ENCODE results near the gene NR4A1.

The NR4A1 gene

DNA sequence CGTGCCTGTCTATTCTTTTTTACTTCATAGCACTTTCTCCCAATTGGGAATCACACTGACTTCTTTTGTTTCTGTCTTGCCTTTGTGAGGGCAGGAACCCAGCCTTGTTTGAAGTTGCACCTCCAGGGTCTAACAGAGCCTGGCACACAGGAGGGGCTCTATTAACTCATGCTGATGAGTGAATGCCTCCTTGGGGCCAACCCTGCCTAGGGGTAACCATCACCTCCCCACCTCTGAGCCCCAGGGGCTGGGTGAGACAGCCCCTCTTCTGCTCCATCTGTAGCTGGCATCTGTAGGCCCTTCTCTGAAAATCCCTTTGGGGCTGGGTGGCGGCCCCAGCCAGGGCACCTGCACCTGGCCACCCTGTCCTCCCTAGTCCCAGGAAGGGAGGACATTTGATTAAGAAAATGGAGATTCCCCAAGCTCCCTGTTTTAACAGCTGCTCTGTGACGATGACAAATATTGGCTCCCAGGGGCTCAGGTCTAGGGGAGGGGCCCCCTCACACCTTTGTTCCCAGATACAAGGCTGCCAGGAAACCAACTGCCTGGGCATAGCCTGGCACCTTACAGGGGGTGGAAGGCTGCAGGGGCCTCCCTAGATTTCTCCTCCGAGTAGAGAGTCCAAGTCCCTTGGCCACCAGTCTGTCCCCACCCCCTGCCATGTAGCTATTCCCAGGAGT, 32.7 kb upstream of the NR4A1 start:
- DNase-seq, result no peak

DNA sequence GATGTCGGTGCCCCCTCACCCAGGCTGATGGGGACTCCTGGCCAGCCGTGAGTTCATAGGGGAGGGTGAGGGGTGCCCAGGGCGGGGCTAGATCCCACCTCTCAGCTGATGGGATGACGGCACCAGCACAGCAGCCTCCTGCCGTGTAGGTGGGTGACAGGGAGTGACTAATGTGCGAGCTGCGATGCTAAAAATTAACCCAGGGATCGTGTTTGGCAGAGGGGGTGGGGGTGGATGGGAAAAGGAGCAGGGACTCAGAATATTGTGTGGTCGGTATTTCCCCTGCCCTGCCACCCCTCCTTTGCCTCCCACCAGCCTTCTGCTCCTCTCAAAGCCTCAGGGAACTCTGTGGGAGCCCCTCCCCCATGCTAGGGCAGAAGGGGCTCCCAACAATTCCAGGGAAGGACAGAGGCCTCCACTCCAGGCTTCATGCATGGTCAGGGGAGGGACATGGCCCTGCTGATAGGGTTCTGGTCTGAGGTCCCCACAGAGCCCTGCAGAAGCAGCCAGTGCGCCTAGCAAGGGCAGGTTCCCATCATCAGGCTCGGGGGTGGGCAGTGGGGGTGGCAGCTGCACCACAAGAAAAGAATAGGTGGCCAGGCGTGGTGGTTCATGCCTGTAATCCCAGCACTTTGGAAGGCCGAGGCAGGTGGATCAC, 32.0 kb upstream of the NR4A1 start:
- DNase-seq, result no peak

DNA sequence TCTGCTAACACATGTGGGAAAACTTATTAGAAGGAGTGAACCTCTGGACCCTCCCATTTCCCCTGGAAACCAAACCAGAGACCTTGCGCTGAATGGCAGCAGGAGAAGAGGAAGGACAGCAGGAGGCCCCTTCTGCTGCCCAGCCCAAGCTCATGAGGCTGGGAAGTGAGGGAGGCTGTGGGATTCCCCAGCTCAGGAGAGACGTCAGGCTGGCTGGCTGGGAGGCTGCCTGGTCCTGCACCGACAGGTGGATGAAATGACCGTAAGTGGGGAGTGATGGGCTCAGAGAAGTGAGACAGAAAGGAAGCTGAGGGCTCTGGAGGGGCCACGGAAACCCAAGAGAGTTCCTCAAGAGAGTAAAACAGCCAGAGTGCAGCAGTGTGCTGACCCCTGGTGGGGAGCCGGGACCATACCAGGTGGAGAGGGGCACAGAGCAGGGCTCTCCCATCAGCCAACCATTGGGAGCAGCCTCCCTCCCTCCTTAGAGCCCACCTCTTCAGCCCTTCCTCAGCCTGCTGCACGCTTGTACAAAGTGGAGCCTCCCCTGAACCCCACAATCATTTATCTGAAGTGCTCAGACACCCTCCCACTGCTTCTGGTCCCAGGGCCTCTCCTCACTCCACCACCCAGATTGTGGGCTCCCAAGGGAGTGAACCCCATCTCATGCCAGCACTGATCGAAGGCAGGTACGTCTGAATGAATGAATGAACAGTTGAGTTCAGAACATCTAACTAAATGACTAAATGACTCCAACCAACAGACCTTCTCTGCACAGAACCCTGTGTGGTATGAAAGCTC, 30.5 kb upstream of the NR4A1 start:
- DNase-seq, result peak; percentile 84

DNA sequence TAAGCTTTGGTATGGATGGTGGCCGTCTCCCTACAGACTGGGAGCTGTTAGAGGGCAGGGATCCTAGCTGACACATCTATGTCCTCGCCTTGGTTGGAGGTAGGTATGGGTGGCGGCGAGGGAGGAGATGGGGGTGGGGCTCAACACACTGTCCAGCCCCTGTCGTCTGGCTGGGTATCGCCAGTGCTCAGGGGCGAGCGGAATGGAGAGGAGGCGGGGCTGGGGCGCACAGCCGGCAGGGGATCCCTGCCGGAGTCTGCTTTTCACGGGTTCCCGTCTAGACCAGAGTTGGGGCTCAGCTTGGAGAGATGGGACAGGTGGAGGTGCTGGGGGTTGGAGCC, 28.4 kb upstream of the NR4A1 start:
- DNase-seq, result peak; percentile 37

DNA sequence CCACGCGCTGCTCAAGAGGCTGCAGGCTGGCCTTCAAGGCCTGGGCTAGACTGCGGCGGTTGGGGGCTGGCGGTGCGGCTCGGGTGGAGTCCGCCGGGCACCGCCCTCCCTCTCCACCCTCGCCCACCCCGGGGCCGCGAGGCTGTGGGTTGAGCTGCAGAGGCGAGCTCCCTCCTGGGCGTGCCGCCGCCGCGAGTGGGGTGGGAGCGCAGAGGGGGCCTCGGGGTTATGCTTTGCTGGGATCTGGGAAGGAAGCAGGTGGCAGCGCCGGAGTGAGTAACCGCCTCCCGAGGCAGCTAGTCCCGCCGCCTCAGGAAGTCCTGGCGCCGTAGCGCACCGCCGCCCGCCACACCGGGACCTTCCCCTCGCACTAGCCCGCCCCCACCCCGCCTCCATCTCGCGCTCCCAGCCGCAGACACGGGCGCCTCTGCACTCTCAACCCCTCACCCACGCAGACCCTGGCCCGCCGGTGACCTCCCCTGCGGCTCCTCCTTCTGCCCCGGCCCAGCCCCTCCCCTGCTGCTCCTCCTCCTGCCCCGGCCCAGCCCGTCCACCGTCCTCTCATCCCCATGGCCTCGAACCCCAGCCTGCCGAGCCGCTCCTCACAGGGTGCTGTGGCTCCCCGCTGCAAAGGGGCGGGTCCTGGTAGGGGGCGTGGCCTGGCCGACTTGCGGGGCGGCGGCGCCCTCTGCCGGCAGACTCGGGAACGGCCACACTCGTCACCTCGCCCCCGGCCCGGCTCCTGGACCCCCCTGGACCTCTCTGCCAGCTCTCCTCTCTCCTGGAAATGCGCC, 27.9 kb upstream of the NR4A1 start:
- DNase-seq, result peak; percentile 83

DNA sequence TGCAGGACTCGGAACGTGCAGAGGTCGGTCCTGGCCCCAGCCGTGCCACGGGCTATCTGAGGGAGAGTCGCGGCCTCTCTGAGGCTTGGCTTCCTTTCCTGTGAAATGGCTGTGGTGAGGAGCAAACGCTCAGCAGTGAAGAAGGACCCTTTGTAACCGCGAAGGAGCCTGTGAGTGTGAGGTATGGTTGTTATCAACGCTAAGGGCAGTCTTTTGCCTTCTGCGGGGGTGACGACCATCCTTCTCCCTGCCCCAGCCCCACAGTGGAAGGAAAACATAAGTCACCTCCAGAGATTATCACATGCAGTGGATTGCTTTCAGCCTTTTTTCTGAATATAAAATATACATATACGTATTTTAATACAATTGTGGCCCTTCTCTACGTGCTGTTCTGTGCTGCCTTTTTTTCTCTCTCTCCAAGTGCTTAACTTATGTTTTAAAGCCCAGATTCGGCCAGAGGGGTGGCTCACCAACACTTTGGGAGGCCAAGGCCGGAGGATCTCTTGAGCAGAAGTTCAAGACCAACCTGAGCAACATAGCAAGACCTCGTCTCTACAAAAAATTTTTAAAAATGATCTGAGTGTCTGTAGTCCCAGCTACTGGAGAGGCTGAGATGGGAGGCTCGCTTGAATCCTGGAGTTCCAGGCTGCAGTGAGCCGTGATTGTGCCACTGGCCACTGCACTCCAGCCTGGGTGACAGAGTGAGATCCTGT, 27.1 kb upstream of the NR4A1 start:
- DNase-seq, result no peak

DNA sequence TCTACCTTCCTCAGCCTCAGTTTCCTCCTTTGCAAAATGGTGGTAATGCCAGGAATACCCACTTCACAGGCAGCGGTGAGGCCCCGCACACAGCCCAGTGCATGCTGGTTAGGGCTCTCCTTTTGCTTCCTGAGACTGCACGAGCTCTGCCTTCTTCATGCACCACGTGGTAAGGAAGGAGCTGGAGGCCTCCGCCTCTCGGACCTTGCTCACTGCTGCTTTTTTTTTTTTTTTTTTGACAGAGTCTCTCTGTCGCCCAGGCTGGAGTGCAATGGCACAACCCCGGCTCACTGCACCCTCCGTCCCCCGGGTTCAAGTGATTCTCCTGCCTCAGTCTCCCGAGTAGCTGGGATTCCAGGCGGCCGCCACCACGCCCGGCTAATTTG, 26.4 kb upstream of the NR4A1 start:
- peak; percentile 71 for DNase-seq

DNA sequence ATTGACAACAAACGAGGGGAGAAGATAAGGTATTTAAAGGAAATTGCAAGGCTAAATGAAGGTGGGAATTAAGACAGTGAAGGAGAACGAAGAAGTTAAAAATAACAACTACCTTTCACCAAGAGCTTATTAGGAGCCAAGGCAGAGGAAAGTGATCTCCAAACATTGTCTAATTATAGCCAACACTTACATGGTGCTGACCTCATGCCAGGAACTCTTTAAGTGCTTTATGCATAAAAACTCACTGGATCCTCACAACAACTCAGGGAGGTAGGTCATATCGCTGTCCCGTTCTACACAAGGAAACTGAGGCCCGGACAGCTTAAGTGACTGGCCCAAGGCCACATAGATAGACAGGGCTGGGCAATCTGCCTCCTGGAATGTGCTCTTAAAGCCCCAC, 25.0 kb upstream of the NR4A1 start:
- DNase-seq, result no peak

DNA sequence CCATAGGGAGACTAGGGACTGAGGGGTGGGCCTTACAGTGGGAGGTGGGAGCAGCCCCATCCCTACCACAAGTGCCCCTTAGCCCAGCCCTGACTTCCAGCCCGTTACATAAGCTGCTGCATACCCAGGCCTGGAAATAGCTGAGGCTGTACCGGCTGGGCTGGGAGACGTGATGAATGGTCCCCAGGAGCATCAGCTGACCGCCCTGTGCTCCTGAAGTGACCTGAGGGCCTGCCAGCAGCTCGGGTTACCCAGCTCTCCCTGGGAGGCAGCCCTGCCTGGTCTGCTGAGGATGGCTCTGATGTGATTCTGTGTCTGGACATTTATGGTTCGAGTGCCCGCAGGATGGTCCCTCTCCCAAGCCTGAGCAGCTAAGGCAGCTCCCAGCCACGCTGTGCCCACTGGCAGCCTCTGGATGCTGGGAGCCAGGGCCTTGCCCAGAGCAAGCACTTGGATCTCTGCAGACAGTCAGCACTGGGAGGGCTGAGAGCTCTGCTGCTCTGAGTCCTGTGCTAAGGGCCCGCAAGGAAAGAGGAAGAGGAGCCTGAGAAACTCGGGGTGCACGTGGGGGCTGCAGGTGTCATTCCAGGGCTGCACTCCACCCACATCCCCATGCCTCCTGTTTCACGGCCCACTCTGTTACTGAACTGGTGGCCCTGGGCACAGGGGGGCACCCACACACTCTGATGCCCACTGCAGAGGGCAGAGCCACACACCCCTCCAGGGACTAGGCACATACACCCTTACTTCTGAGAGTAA, 24.0 kb upstream of the NR4A1 start:
- DNase-seq, result no peak

DNA sequence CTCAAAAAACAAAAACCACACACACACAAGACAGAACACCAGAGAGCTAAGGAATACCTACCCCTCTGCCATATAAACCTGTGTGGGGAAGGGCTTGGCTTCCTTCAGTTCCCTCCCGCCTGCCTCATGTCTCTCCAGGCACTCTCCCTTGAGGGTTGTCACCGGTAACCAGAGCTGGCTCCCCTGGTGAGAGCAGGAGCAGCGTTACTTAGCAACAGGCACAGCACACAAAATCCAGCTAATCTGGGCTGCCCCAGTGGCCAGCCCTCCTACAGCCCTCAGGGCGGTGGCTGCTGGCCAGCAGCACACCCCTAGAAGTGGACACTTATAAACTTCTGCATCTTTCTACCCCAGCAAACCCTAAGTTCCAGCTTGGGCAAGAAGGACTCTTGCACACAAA, 21.6 kb upstream of the NR4A1 start:
- no peak for DNase-seq

DNA sequence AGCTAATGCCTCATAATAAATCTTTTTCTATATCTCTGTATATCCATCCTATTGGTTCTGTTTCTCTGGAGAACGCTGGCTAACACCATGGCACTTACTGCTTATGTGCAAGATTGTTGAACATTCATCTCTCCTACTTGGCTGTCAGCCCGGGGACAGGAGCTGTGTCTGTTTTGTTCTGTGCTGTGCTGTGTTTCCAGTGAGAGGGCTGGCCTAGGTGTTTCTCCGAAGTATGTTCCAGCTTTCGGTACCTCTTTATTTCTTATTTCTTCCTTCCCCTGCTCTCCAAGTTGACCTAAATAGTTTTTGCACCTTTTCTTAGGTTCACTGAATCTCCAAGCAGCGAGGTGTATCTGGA, 18.8 kb upstream of the NR4A1 start:
- no peak for DNase-seq

DNA sequence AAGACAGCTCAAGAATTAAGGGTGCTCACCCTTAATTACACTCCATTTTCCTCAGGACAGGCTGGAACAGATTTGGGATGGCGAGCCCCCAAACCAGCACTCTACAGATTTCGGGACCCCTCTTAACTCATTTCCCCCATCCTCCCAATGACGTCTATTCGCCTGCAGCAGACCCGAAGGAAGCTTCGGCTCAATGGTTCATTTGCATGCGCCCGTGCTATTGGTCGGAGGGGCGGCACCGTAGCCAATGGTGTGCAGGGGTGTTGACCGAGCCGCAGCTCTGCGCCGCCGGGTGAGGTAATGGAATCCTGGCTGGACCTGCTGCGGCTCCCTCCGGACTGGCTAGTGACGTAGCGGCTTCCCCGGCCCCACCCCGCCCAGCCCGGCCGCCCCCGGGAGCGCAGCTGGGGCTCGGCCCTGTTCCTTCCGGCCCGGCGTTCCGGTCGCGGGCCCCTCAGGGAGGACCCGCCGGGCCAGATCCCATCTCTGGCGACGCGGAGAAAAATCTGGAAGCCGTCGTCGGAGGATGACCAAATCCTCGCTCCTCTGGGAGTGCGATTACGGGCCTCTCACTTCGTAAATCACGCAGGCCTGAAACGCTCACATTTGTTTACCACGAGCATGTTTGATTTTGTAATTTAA, 18.3 kb upstream of the NR4A1 start:
- DNase-seq, result peak; percentile 96

DNA sequence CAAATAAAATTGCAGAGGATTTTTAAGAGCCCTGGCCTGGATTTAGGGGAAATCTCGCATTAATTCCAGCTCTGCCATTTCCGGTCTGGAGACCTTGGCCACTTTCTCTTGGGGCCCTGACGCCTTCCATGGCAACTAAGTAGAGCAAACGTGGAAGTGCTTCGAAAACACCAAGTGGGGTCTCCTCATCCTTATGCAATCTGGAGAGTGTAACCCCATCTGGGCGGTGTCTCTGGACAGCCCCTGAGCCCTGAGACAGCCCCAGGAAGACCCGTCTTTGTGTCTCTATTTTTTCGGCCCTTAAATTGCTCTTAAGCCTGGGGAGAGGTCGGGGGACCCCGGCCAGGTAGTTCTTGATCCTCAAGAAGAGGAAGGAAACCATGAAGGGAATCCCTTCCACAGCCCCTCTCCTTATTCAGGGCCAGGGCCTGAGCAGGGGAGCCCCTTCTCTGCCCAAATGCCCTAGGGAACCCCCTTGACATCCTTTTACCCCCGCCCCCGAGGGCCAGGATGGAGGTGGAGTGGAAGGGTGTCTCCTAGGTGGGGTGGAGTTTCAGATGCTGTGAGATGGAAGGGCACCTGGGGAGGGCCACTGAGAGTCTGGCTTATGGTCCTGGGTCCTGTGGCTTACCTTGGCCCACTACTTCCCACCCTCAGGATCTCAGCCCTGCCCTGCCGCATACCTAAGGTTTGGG, 17.6 kb upstream of the NR4A1 start:
- DNase-seq, result no peak

DNA sequence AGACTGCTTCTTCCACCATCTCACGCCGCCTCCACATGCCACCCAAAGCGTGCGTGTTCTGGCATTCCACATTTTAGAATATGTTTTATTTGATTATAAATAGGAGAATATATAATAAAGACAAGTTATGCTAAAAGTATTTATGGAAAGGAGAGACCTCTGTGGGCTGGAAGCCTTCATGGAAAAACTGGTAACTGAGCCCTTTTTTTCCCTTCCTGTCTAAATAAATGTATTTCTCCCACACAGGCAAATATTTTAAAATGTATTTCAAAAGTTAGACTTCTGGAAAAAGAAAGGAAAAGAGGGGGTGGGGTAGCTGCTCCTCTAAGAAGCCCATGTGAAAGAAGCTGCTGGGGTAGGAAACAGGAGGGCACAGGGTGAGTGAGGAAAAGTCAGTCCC, 16.1 kb upstream of the NR4A1 start:
- no peak for DNase-seq

DNA sequence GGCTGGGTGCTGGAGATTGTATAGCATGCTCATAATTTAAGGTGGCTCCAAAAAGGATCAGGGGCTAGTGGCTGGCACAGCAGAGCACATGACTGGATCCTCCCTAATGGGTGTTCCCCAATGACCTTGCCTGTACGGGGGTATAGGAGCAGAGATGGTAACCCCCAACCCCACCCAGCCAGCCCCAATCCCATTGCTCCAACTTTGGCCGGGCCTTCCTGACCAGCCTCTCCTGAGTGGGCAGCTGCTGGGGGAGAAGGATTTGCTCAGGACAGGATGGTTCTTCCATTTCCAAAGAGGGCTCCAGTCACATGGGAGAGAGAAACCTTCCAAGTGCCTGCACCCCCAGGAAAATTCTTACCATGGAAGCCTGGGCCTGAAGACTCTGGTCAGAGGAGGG, 15.3 kb upstream of the NR4A1 start:
- no peak for DNase-seq

DNA sequence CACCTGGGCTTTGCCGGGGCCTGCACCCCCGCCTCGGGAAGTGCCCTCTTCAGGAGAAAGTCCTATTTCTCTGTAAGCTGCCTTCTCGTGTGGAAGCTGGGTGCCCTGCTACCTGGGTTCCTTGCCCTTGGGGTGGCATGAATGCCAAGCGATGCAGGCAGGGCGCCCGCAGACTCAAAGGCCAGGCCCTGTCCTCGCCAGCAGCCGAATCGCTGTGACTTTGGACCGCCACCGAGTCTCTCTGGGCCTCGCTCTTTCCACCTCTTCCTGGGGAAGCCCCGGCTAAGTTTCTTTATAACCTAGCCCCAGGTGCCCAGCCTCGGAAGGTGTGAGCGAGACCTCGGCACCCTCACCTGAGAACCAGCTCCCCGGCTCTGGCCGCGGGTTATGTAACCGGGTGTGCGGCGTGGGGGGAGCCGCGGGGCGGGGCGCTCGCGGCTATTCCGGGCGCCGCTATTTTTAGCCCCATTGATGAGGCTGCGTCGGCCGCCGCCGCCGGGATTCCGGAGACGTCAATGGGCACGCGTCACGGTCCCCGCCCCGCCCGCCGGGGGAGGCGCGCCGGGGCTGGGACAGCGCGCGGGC, 14.6 kb upstream of the NR4A1 start:
- DNase-seq, result peak; percentile 34

DNA sequence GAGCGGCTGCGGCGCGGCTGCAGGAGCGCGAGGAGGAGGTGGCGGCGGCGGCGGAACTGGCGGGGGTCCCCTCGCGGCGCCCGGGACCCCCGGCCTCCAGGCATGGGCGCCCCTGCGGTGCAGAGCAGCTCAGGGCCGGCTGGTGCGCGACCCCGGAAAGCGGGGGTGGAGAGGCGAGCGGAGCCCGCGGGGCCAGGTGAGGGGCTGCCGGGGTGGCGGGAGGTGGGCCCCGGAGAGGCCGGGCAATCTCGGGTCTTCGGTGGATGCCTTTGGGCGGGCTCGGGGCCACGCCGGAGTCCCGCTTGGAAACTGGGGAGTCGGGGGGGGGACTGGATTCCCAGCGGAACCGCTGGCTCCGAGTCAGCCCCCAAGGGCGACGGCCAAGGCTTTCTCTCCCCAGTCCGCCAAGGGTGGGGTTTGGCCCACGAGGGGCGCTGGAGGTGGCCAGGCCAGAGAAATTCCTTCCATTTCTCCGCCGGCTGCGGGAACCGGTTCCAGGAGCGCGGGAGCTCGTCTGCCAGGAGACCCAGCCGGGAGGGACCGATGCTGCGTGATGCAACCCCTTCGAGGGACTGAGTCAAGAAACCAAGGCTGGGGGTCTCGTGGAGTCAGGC, 13.9 kb upstream of the NR4A1 start:
- no peak for DNase-seq

DNA sequence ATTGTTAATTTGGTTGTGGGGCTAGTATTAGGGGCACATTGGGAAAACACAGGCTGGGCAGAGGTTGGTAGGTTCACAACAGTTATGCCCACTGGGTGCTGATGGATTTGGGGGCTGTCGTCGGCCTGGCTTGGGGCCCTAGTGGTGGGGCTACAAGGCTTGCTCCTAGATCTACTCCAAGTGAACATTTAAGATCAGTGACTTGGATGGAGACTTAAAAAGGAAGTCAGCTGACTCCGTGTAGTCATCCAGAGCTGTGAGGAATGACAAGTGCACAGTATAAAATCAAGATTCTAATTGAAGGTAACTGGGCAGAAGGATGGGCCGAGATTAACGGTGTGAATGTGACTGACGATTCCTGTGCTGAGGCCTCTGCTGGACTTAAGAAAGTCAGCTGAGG, 12.8 kb upstream of the NR4A1 start:
- no peak for DNase-seq

DNA sequence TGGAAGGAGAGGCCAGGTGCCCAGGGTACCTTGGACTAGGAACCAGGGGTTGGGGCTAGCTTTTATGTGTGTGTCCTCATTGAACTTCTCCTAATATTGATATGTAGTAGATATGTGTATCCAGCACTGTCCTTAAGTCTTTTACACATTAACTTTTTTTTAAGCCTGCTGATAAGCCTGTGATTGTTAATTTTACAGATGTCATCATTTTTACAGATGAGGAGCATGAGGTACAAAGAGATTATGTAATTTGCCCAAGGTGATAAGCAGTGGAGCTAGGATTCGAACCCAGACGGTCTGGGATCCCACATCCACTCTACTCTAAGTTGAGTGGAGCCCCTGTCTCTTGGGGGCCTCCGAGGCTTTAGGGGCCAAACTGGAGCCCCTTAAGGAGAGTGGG, 10.2 kb upstream of the NR4A1 start:
- DNase-seq, result no peak

DNA sequence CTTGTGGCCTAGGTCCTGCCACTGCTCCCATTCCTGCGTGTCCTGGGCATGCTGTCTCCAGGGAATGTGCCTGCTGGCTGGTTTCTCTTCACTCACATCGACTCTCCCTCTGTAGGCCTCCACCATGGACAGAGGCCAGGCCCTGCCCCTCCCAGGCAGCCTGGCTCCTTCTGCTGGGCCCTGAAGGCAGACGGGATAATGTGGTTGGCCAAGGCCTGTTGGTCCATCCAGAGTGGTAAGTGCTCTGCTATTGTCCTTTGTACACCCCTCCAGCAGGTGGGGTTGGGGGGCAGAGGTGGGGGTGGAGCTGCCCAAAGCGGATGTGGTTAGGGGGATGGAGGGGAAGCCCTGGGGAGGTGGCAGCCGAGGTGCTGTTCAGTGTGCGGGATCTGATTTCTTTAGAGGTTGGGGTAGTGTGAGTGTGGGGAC, 9.5 kb upstream of the NR4A1 start:
- no peak for DNase-seq
